K562 (cell line): ENCODE results near the gene ARHGEF4. TPM values are rescaled to one million over a fixed set of nuclear protein-coding genes. Genes with fewer than 3 reads are reported as not detected.

Experiments
- ATF3 ChIP-seq, 2 experiments: fragments of 450-650 bp in 1 of 2; sonication (generic) in 1 of 2; formaldehyde crosslinking in 1 of 2; IDR thresholded peaks in 1 of 2; conservative IDR thresholded peaks in 1 of 2; 2 replicates each; pipeline versions ENCODE4 v1.6.1 to v1.8.1; 2016 to 2023; ENCODE audit warnings: mild to moderate bottlenecking in 2 of 2, moderate library complexity in 2 of 2, inconsistent platforms in 1 of 2, missing genetic modification reagents in 1 of 2
- FOXA3 ChIP-seq, 2 experiments: fragments of 450-650 bp in 1 of 2; sonication (generic) in 1 of 2; formaldehyde crosslinking; IDR thresholded peaks in 1 of 2; conservative IDR thresholded peaks in 1 of 2; 2 replicates each; pipeline versions ENCODE4 v1.4.0 to v1.8.0; 2020 to 2022; ENCODE audit warnings: mild to moderate bottlenecking in 2 of 2, missing genetic modification reagents in 1 of 2
- HMBOX1 ChIP-seq: sonication (generic); IDR thresholded peaks from 2 replicates; pipeline ENCODE4 v1.6.1; 2016
- MGA ChIP-seq: fragments of 450-650 bp; IDR thresholded peaks from 2 replicates; pipeline ENCODE4 v1.6.1; 2016; ENCODE audit warnings: mild to moderate bottlenecking, moderate library complexity
- POLR2AphosphoS2 ChIP-seq: IDR thresholded peaks from 2 replicates; pipeline ENCODE4 v1.6.1; 2012; ENCODE audit warnings: low read length, improper control_type of control experiment
- POLR2G ChIP-seq: fragments of 200-400 bp; formaldehyde crosslinking; IDR thresholded peaks from 2 replicates; pipeline ENCODE4 v1.6.1; 2017; ENCODE audit warnings: low read depth, mild to moderate bottlenecking, antibody characterized with exemption, low read length, moderate library complexity
- SP1 ChIP-seq: sonication (generic); formaldehyde crosslinking; IDR thresholded peaks from 2 replicates; pipeline ENCODE4 v1.8.1; 2022; ENCODE audit warnings: mild to moderate bottlenecking, missing genetic modification reagents
- STAT5A ChIP-seq: IDR thresholded peaks from 2 replicates; pipeline ENCODE4 v1.6.1; 2012; ENCODE audit warnings: low read length, inconsistent platforms, borderline replicate concordance
- TFAM ChIP-seq: fragments of 250-450 bp; sonication (Bioruptor Pico); conservative IDR thresholded peaks from 2 replicates; pipeline ENCODE4 v1.5.0; 2021; ENCODE audit warnings: mild to moderate bottlenecking, moderate library complexity
- ZNF263 ChIP-seq: sonication (generic); formaldehyde crosslinking; IDR thresholded peaks from 2 replicates; pipeline ENCODE4 v1.8.0; 2022; ENCODE audit warnings: mild to moderate bottlenecking, missing genetic modification reagents, borderline replicate concordance
- ZNF583 ChIP-seq: fragments of 250-450 bp; sonication (Bioruptor Pico); IDR thresholded peaks from 2 replicates; pipeline ENCODE4 v1.4.0; 2020
- ZNF696 ChIP-seq: fragments of 250-450 bp; sonication (Bioruptor Pico); conservative IDR thresholded peaks from 2 replicates; pipeline ENCODE4 v1.4.0; 2020; ENCODE audit warnings: mild to moderate bottlenecking, moderate library complexity
- ZNF764 ChIP-seq: fragments of 250-450 bp; sonication (Bioruptor Pico); IDR thresholded peaks from 2 replicates; pipeline ENCODE4 v1.4.0; 2020; ENCODE audit warnings: low read depth, mild to moderate bottlenecking, moderate library complexity
- polyA plus RNA-seq, 8 experiments: library from polyadenylated mRNA; depleted of rRNA in 4 of 8; stranded (reverse) in 5 of 8; unstranded in 3 of 8; fragments of >200 nt; fragmentation: Nextera tagmentation in 2 of 8; fragmentation: Illumina TruSeq in 1 of 8; extraction: Ambion mirVana in 2 of 8; extraction: Trizol in 1 of 8; gene quantifications; 2 replicates each; pipeline versions ENCODE4 v1.2.1 to v1.2.3, GENCODE V29; 2011 to 2014; ENCODE audit warnings: inconsistent platforms in 1 of 8, missing spikeins in 1 of 8
- total RNA-seq, 7 experiments: library from RNA; depleted of rRNA in 6 of 7; stranded (reverse); fragments of >200 nt in 6 of 7; fragmentation: Illumina TruSeq in 2 of 7; extraction: Trizol in 2 of 7; gene quantifications; 2 replicates each; pipeline versions ENCODE4 v1.2.1 to v1.2.3, GENCODE V29; 2011 to 2021; ENCODE audit warnings: low replicate concordance in 1 of 7

ARHGEF4 gene
- total and polyA plus RNA-seq, 9 of the 15 experiments (the other 6 are each of a cell fraction or from before 2014, with no cell fraction given): not detected

- no peak for TF ChIP-seq HMBOX1
- TF ChIP-seq ZNF583 (CRISPR knock-in tag): no peak
- no peak for TF ChIP-seq TFAM
- TF ChIP-seq FOXA3 (CRISPR knock-in tag; conservative IDR thresholded peaks at IDR 0.05 in 1 of 2, IDR thresholded peaks at IDR 0.05 in 1 of 2): peak in 1 of 2 experiments; percentile 34; a peak in 1 of 4 replicates
- no peak for TF ChIP-seq POLR2AphosphoS2
- 0 out of 2 replicates have a peak, but pooled peaks have one; percentile 10 for TF ChIP-seq ZNF764 (CRISPR knock-in tag)
- TF ChIP-seq MGA: no peak
- TF ChIP-seq SP1: 0 out of 2 replicates have a peak, but pooled peaks have one; percentile 34
- no peak for TF ChIP-seq ZNF696 (CRISPR knock-in tag)
- no peak for TF ChIP-seq STAT5A
- TF ChIP-seq ATF3 (IDR thresholded peaks at IDR 0.05): no peak
- peak; percentile 72; the same call in 1 of the 2 replicates for TF ChIP-seq ATF3 (CRISPR knock-in tag; conservative IDR thresholded peaks at IDR 0.05)
- TF ChIP-seq ZNF263 (CRISPR knock-in tag): no peak
- TF ChIP-seq POLR2G: no peak
Observed at GRCh38 chr2:131093696-131094462, 257.2 kb downstream of the ARHGEF4 start (continued).
